Thymus (tissue), 11 donors: Measurements from ENCODE around the gene PLXND1. TPM values are rescaled to one million over a fixed set of nuclear protein-coding genes. Genes with fewer than 3 reads are reported as not detected.

Experiments used
- DNase-seq, 9 donors: peaks; one replicate each; pipeline ENCODE4 v3.0.0-alpha.2; 2013; ENCODE audit warnings: low spot score in 9 of 9, low read depth in 6 of 9, missing footprints in 1 of 9
- H3K27ac ChIP-seq, 2 donors: one replicate each; pipeline ENCODE4 v1.5.1; 2013; ENCODE audit warnings: control low read depth in 1 of 2, low read depth in 1 of 2, low read length in 1 of 2, mild to moderate bottlenecking in 1 of 2, moderate library complexity in 1 of 2
- H3K27me3 ChIP-seq, 2 donors: one replicate each; pipeline ENCODE4 v1.5.1; 2013; ENCODE audit warnings: low read length in 1 of 2; ENCODE audit not compliant: control insufficient read depth in 2 of 2, insufficient read depth in 1 of 2
- H3K36me3 ChIP-seq, 2 donors: one replicate each; pipeline ENCODE4 v1.5.1; 2013; ENCODE audit warnings: low read length in 1 of 2, mild to moderate bottlenecking in 1 of 2, moderate library complexity in 1 of 2; ENCODE audit not compliant: control insufficient read depth in 2 of 2, insufficient read depth in 2 of 2
- H3K4me1 ChIP-seq, 2 donors: one replicate each; pipeline ENCODE4 v1.5.1; 2013; ENCODE audit warnings: low read length in 2 of 2; ENCODE audit not compliant: control insufficient read depth in 2 of 2, insufficient read depth in 2 of 2
- H3K4me3 ChIP-seq, 2 donors: one replicate each; pipeline ENCODE4 v1.5.1; 2013; ENCODE audit warnings: low read length in 2 of 2, control low read depth in 1 of 2, mild to moderate bottlenecking in 1 of 2
- H3K9me3 ChIP-seq, 2 donors: one replicate each; pipeline ENCODE4 v1.5.1; 2013; ENCODE audit warnings: low read length in 1 of 2, mild to moderate bottlenecking in 1 of 2; ENCODE audit not compliant: control insufficient read depth in 2 of 2, insufficient read depth in 1 of 2
- WGBS: extraction: QIAGEN DNeasy Blood & Tissue Kit; methylation state at CpG from one replicate; pipeline ENCODE4 v1.1.7; 2013; 5-methylcytosine and 5-hydroxymethylcytosine counted together
- polyA plus RNA-seq: library from polyadenylated mRNA; stranded (reverse); fragments of 200-250 nt; gene quantifications from one replicate; pipeline ENCODE4 v1.2.3, GENCODE V29; 2013
- total RNA-seq: library from RNA; stranded (reverse); fragments of 120-200 nt; gene quantifications from one replicate; pipeline ENCODE4 v1.2.4, GENCODE V29; 2013
- donor health status: healthy.

Gene PLXND1
- total and polyA plus RNA-seq, 2 donors, result 31.2 to 106 TPM

DNA sequence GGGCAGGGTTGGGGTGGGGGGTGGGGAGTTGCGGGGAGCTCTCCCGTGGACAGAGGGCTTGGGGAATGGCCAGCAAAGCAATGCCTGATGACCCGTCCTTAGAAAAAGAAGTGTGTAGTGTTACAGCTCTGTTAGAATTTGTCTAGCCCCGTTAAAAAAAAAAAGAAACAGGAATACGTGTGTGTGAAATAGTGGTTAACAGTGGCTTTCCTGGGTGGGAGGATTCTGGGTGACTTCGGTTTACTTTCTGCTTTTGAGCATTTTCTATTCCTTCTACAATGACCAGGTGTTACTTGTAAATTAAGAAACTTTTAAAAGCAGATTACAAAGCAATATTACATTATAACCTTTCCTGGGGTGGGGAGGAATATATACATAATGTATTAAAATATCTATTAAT lies 38.5 kb downstream of the PLXND1 start:
- no peak for DNase-seq
- Histone ChIP-seq H3K4me3 (no peak overlapping the region), H3K9me3 (no peaks in the 10 kb centered on the region), H3K27me3 (no peaks in the 10 kb centered on the region), H3K27ac (no peak overlapping the region), H3K36me3 (peaks cover 76 to 83% of the 10 kb centered on the region in 2 donors), H3K4me1 (no peaks in the 10 kb centered on the region)
- WGBS, result 56% methylated on average over 6 of the region's 6 CpGs

DNA sequence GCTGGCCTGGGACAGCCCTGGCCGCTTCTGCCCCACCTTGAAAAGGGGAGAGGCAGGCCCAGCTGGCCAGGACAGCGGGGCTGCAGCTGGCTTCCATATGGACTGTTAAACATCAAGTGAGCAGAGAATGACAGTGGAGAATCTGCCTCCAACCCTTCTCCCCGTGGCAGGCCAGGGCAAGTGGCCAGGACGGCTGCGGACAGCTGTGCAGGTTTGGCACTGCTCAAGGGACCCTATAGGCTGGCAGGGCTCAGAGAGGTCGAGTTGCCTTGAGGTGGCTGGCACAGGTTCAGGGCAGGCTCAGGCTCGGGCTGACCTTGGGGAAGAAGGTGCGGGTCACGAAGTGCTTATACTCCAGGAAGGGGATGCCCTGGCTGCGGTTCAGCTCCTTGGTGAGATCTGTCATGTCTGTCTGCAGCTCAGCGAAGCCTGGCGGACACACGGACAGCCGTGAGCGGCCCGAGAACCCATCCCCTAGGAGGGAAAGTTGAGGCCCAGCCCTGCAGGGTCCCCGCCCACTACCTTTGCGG lies 39.2 kb downstream of the PLXND1 start:
- WGBS, result 89% methylated on average over 18 of the region's 18 CpGs
- DNase-seq, result no peak
- no peaks in the 10 kb centered on the region for H3K4me1 ChIP-seq
- no peak overlapping the region for H3K4me3 ChIP-seq
- peaks cover 76 to 84% of the 10 kb centered on the region in 2 donors for H3K36me3 ChIP-seq
- no peak overlapping the region for H3K27ac ChIP-seq
- H3K9me3 ChIP-seq, result no peaks in the 10 kb centered on the region
- H3K27me3 ChIP-seq, result no peaks in the 10 kb centered on the region

DNA sequence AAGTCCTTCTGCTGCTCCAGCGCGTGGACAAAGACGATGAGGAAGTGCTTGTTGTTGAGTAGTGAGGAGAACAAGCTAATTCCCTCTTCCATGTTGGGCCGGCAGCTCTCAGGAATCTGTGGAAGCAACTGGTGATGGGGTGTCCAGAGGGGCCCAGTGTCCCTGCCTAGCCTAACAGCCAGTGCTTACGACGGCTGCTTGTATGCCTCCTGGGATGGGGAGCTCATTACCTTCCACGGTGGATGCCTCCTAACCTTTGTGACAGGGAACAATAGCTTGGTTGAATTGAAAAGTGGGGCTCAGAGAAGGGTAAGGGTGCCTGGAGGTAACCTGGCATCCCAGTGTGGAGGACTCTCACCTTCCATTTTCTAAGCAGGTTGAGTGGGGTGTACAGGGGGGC lies 40.6 kb downstream of the PLXND1 start:
- Histone ChIP-seq H3K9me3 (no peaks in the 10 kb centered on the region), H3K4me3 (no peak overlapping the region), H3K4me1 (peaks cover 0 to 6% of the 10 kb centered on the region in 2 donors), H3K27ac (no peak overlapping the region), H3K36me3 (peaks cover 70 to 85% of the 10 kb centered on the region in 2 donors), H3K27me3 (no peaks in the 10 kb centered on the region)
- over 99% methylated on average over 7 of the region's 7 CpGs for WGBS
- no peak for DNase-seq

DNA sequence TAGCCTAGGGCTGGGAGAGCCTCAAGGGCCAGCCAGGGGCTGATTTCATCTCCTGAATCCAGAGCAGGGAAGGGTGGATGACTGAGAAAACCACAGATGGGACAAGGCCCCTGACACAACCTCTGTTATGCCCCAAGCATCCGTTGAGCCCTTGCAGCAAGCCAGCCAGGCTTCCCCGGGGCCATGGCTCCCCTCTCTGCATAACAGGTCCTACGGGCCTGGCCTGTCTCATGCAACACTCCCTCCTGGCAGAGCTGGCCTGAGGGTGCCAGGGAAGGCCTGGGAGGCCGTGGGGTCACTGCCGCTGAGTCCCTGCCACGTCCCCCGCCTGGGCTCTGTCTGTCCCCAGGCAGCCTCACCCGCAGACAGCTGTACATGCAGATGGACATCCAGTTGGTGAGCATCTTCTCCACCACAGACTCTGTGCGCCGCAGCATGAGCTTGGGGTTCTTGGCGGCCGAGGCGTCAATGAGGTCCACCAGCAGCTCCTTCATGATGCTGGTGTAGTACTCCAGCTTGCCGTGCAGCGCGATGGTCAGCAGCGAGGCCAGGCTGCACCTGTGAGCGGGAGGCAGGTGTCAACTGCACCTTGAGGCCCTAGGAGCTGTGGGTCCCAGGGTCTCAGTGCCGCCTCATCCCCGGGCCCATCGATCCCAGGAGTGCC lies 41.4 kb downstream of the PLXND1 start:
- Histone ChIP-seq H3K4me1 (peaks cover 0 to 11% of the 10 kb centered on the region in 2 donors), H3K27ac (peak overlapping the region in 1 of 2 donors; percentile 26), H3K9me3 (no peaks in the 10 kb centered on the region), H3K36me3 (peaks cover 70 to 84% of the 10 kb centered on the region in 2 donors), H3K4me3 (no peak overlapping the region), H3K27me3 (no peaks in the 10 kb centered on the region)
- 96% methylated on average over 21 of the region's 21 CpGs for WGBS
- DNase-seq, result no peak

DNA sequence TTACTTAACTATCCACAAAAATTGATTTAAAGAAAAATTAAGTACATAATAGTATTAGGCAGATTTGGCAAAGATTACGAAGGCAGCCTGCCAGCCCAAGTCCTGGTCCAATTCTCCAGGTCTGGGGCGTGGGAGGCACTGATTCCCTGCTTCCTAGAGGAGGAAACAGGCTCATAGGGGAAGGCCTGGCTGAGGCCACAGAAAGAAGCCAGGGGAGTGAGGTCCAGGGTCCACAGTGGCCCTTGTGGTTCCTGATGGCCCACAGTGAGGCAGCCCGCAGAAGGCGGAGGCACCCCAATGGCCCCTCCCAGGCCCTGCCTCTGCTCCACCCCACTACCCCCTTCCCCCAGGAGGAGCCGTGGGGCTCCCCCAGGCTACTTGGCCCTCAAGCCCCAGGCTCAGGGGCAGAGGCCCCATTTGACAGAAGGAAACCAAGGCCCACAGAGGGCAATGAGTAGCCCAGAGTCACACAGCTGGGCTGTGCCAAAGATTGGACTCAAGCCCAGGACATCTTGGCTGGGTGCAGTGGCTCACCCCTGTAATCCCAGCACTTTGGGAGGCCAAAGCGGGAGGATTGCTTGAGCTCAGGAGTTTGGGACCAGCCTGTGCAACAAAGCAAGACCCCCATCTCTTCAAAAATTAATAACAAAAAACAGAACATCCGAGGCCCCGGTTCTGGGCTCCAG lies 42.5 kb downstream of the PLXND1 start:
- DNase-seq, result no peak
- H3K4me3 ChIP-seq, result no peak overlapping the region
- peaks cover 74 to 87% of the 10 kb centered on the region in 2 donors for H3K36me3 ChIP-seq
- peaks cover 1 to 20% of the 10 kb centered on the region in 2 donors for H3K4me1 ChIP-seq
- no peaks in the 10 kb centered on the region for H3K27me3 ChIP-seq
- H3K27ac ChIP-seq, result no peak overlapping the region
- 84% methylated on average over 8 of the region's 8 CpGs for WGBS
- no peaks in the 10 kb centered on the region for H3K9me3 ChIP-seq

DNA sequence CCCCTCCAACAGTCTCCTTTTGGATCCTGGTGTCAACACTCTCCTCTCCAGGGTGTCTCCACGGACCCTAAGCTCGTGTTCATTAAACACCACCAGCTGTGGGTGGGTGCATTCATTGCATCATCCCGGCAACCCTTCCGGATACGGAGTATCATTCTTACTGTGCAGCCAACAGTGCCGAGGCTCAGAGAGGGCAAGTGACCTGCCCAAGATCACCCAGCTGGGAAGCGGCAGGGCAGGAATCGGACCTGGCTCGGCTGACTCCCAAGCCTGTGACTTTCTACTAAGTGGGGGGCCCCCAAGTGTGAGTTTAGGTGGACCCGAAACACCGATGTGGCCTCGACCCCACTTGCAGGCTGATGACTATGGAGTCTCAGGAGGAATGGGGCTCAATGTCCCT lies 43.1 kb downstream of the PLXND1 start:
- Histone ChIP-seq H3K27me3 (no peaks in the 10 kb centered on the region), H3K4me1 (peaks cover 4 to 27% of the 10 kb centered on the region in 2 donors), H3K4me3 (no peak overlapping the region), H3K36me3 (peaks cover 80 to 93% of the 10 kb centered on the region in 2 donors), H3K27ac (no peak overlapping the region), H3K9me3 (no peaks in the 10 kb centered on the region)
- DNase-seq, result no peak
- 96% methylated on average over 12 of the region's 12 CpGs for WGBS

DNA sequence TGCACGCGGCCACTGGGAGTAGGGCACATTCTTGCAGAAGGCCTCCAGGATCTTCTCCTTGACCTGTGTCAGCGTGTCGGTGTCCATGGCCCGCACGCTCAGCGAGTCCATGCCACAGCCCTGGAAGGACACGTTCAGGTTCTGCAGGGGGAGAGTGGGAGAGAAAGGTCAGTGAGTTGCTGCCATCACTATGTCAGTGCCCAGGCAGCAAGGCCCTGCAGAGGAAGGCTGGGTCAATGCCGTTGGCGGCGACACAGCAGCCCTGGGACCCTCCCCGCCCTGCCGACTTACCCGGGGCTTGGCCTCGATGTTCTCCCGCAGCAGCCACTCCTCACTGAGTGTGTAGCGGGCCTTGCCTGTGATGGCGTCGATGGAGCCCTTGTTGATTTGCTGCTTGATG lies 43.7 kb downstream of the PLXND1 start:
- Histone ChIP-seq H3K27me3 (no peaks in the 10 kb centered on the region), H3K4me1 (peaks cover 4 to 32% of the 10 kb centered on the region in 2 donors), H3K36me3 (peaks cover 85 to 98% of the 10 kb centered on the region in 2 donors), H3K4me3 (no peak overlapping the region), H3K27ac (no peak overlapping the region), H3K9me3 (no peaks in the 10 kb centered on the region)
- WGBS, result 97% methylated on average over 19 of the region's 19 CpGs
- DNase-seq, result no peak

DNA sequence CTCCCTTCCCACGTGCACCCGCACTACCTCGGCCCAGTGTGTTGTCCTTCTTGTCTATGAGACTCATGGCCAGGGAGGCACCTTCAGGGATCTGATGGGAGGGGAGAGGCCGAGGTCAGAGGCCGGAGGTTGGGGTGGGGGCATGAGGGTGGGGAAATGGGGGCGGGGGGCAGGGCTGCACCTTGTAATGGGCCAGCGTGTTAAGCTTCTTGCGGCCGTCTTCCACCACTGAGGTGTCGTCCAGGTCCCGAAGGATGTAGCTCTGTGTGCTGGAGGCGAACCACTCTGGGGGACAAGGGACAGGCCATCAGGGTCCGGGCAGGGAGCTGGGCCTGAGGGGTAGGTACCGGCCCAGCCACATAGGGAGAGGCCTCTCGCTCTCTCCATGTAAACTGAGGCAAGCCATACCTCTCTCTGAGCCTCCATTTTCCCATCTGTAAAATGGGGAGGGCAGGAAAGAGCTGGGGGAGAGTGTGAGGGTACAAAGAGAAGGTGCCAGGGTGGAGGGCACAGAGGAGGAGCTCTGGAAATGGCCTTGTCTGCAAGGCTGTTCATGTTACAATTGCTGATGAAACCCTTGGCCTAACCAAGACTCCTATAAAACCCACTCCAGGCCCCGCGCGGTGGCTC lies 44.7 kb downstream of the PLXND1 start:
- Histone ChIP-seq H3K4me3 (no peak overlapping the region), H3K27ac (no peak overlapping the region), H3K4me1 (peaks cover 4 to 35% of the 10 kb centered on the region in 2 donors), H3K27me3 (no peaks in the 10 kb centered on the region), H3K36me3 (peaks cover 81 to 98% of the 10 kb centered on the region in 2 donors), H3K9me3 (no peaks in the 10 kb centered on the region)
- 98% methylated on average over 18 of the region's 18 CpGs for WGBS
- no peak for DNase-seq
